ENCODE measurements around the gene TMX2. TPM values are rescaled to one million over a fixed set of nuclear protein-coding genes. Genes with fewer than 3 reads are reported as not detected.

Gene TMX2
- total and polyA plus RNA-seq, 10 of the 15 experiments (the other 5 are each of a cell fraction or from before 2014, with no cell fraction given), result 64.3 to 134 (median 91.6) TPM

GRCh38 chr11:57667736-57668433 lies 44.5 kb upstream of the TMX2 start, which contains the start of gene ZDHHC5 (continued):
- TF ChIP-seq PBX3 (IDR thresholded peaks at IDR 0.05; ENCODE audit: insufficient replicate concordance, low read depth, low read length) (no peak), ASH2L (IDR thresholded peaks at IDR 0.05; ENCODE audit: borderline replicate concordance, low read depth) (peak; percentile 47; the same call in 1 of the 2 replicates), PML (IDR thresholded peaks at IDR 0.05; ENCODE audit: low read length) (no peak), NR2C1 (IDR thresholded peaks at IDR 0.05) (peak; percentile 57), MXI1 (IDR thresholded peaks at IDR 0.05; ENCODE audit: low read depth, low read length) (peak; percentile 61), ATF2 (IDR thresholded peaks at IDR 0.05; ENCODE audit: low read length) (no peak), SMAD5 (IDR thresholded peaks at IDR 0.05; ENCODE audit: low read depth) (peak; percentile 38; the same call in 1 of the 2 replicates), SRF (IDR thresholded peaks at IDR 0.05; ENCODE audit: low read depth in 2 of 2, low read length in 2 of 2) (no peak), ZSCAN29 (IDR thresholded peaks at IDR 0.05) (0 out of 2 replicates have a peak, but pooled peaks have one; percentile 20), SUZ12 (IDR thresholded peaks at IDR 0.05; ENCODE audit: unreplicated experiment) (no peak), GABPA (IDR thresholded peaks at IDR 0.05; ENCODE audit: low read depth) (peak; percentile 71; the same call in 1 of the 2 replicates), MEF2B (IDR thresholded peaks at IDR 0.05; ENCODE audit: partially characterized antibody, poor library complexity, severe bottlenecking) (no peak), CEBPB (IDR thresholded peaks at IDR 0.05; ENCODE audit: borderline replicate concordance in 1 of 2, low read depth in 2 of 2, low read length in 2 of 2) (no peak), PAX8 (IDR thresholded peaks at IDR 0.05) (no peak), PRDM15 (CRISPR knock-in tag; IDR thresholded peaks at IDR 0.05) (no peak), ZBED1 (IDR thresholded peaks at IDR 0.05; ENCODE audit: borderline replicate concordance) (peak; percentile 22; the same call in 1 of the 2 replicates), POU2F2 (IDR thresholded peaks at IDR 0.05; ENCODE audit: borderline replicate concordance, low read depth, low read length) (0 out of 3 replicates have a peak, but pooled peaks have one; percentile 53), ATF7 (IDR thresholded peaks at IDR 0.05; ENCODE audit: low read depth) (no peak), MEF2A (IDR thresholded peaks at IDR 0.05; ENCODE audit: insufficient read depth, low read depth, low read length) (no peak), NKRF (conservative IDR thresholded peaks at IDR 0.05) (peak; percentile 90), MTA3 (IDR thresholded peaks at IDR 0.05; ENCODE audit: borderline replicate concordance, low read length) (no peak), ZNF384 (IDR thresholded peaks at IDR 0.05; ENCODE audit: borderline replicate concordance, low read depth, low read length) (no peak), ZNF274 (IDR thresholded peaks at IDR 0.05; ENCODE audit: insufficient read depth, insufficient read length) (no peak)
